HUES48 (cell line): Measurements from ENCODE around the gene HLF.

Source experiments
- H3K27ac ChIP-seq: one replicate; pipeline ENCODE4 v1.7.0; 2013; ENCODE audit warnings: low read depth, low read length, inconsistent platforms
- H3K27me3 ChIP-seq: 2 replicates; pipeline ENCODE4 v1.6.1; 2013; ENCODE audit warnings: mild to moderate bottlenecking, low read length; ENCODE audit not compliant: control insufficient read depth, insufficient read depth
- H3K36me3 ChIP-seq: 2 replicates; pipeline ENCODE4 v1.6.1; 2013; ENCODE audit warnings: low read length; ENCODE audit not compliant: control insufficient read depth, insufficient read depth
- H3K4me1 ChIP-seq: 2 replicates; pipeline ENCODE4 v1.6.1; 2013; ENCODE audit warnings: mild to moderate bottlenecking, low read length; ENCODE audit not compliant: control insufficient read depth, insufficient read depth
- H3K4me3 ChIP-seq: 2 replicates; pipeline ENCODE4 v1.5.1; 2013; ENCODE audit warnings: mild to moderate bottlenecking, low read depth, low read length
- H3K9ac ChIP-seq: 2 replicates; pipeline ENCODE4 v1.6.1; 2013; ENCODE audit warnings: mild to moderate bottlenecking, low read depth, low read length, moderate library complexity
- H3K9me3 ChIP-seq: 2 replicates; pipeline ENCODE4 v1.6.1; 2013; ENCODE audit warnings: low read length; ENCODE audit not compliant: control insufficient read depth, insufficient read depth

HLF gene

DNA sequence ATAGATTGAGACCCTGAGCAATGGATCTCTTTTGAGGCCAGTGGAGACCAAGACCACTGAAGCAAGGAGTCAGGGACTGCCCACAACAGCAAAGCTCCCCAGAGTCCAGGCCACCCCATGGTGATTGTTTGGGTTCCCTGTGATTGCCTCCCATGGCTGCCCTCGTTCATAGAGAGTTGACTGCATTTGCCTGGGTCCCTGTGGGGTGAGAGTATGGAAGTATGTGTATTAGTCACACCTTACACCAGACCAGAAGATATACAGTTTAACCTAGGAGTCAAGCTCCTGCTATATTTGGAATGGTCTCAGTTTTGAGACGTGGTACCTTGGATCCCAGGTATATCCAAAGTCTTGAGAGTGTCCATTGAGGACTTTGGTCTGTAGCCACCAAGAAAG, 20.2 kb downstream of the HLF start:
- H3K9ac ChIP-seq = no peak overlapping the region
- no peaks in the 10 kb centered on the region for H3K36me3 ChIP-seq
- H3K27ac ChIP-seq = no peak overlapping the region
- H3K4me3 ChIP-seq = no peak overlapping the region
- no peaks in the 10 kb centered on the region for H3K27me3 ChIP-seq
- H3K9me3 ChIP-seq = no peaks in the 10 kb centered on the region
- H3K4me1 ChIP-seq = no peaks in the 10 kb centered on the region

DNA sequence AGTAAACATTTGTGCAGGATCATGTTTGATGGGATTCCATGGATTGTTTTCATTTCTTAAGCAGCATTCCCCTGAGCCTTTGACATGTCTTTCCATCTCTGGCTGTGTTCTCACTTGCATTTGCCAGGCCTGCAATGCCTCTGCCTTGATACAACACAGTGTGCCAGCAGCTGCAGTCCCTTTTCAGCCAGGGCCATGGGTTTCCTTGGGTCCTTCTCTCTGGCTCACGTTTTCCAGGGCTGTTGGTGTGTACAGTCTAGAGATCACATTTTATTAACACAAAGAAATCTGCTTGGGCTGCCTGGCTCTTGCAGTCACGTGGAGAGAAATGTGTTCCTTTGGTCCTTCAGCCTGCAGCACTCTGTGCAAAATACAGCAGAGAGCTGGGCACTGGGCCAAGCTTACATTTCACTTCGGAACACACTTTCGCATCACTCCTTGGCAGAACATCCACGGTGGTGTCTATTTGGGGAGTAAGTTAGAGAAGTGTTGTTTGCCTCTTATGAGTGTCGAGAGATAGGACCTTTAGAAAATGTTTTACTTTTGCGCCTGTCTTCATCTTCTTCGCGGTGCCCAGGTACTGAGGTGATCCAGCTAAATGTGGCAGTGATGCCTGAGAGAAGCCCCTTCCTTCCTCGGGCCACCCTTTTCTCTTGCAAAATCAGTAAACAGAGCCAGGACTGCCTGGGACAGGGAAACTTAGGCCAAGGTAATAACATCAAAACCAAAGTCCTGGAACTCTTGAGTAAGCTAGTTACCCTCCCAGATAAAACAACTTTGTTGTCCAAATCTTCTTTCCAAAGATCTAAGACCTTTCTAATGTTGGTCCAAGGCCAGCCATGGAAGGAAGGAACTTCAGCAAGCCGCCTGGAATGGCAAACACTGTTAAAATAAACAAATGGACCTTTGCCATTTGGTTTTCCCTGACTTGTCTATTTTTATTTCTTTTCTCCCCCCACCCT, 20.9 kb downstream of the HLF start:
- no peak overlapping the region for H3K4me3 ChIP-seq
- no peaks in the 10 kb centered on the region for H3K27me3 ChIP-seq
- no peaks in the 10 kb centered on the region for H3K4me1 ChIP-seq
- no peaks in the 10 kb centered on the region for H3K36me3 ChIP-seq
- no peak overlapping the region for H3K9ac ChIP-seq
- H3K27ac ChIP-seq = no peak overlapping the region
- H3K9me3 ChIP-seq = no peaks in the 10 kb centered on the region

GRCh38 chr17:55286681-55287589, 22.2 kb downstream of the HLF start:
- Histone ChIP-seq H3K36me3 (no peaks in the 10 kb centered on the region), H3K9me3 (no peaks in the 10 kb centered on the region), H3K27ac (no peak overlapping the region), H3K4me3 (no peak overlapping the region), H3K27me3 (no peaks in the 10 kb centered on the region), H3K9ac (no peak overlapping the region), H3K4me1 (no peaks in the 10 kb centered on the region)

- H3K9ac ChIP-seq = no peak overlapping the region
- H3K4me1 ChIP-seq = no peaks in the 10 kb centered on the region
- no peaks in the 10 kb centered on the region for H3K36me3 ChIP-seq
- H3K27me3 ChIP-seq = no peaks in the 10 kb centered on the region
- no peaks in the 10 kb centered on the region for H3K9me3 ChIP-seq
- H3K27ac ChIP-seq = no peak overlapping the region
- H3K4me3 ChIP-seq = no peak overlapping the region
These were observed 23.8 kb downstream of the HLF start for GRCh38 chr17:55288356-55289105.

GRCh38 chr17:55289106-55289446, 24.3 kb downstream of the HLF start:
- Histone ChIP-seq H3K27me3 (no peaks in the 10 kb centered on the region), H3K9ac (no peak overlapping the region), H3K4me1 (no peaks in the 10 kb centered on the region), H3K9me3 (no peaks in the 10 kb centered on the region), H3K36me3 (no peaks in the 10 kb centered on the region), H3K4me3 (no peak overlapping the region), H3K27ac (no peak overlapping the region)

- Histone ChIP-seq H3K9ac (no peak overlapping the region), H3K4me1 (no peaks in the 10 kb centered on the region), H3K4me3 (no peak overlapping the region), H3K36me3 (no peaks in the 10 kb centered on the region), H3K27me3 (no peaks in the 10 kb centered on the region), H3K9me3 (no peaks in the 10 kb centered on the region), H3K27ac (no peak overlapping the region)
These were observed 25.2 kb downstream of the HLF start for GRCh38 chr17:55289978-55290377.

DNA sequence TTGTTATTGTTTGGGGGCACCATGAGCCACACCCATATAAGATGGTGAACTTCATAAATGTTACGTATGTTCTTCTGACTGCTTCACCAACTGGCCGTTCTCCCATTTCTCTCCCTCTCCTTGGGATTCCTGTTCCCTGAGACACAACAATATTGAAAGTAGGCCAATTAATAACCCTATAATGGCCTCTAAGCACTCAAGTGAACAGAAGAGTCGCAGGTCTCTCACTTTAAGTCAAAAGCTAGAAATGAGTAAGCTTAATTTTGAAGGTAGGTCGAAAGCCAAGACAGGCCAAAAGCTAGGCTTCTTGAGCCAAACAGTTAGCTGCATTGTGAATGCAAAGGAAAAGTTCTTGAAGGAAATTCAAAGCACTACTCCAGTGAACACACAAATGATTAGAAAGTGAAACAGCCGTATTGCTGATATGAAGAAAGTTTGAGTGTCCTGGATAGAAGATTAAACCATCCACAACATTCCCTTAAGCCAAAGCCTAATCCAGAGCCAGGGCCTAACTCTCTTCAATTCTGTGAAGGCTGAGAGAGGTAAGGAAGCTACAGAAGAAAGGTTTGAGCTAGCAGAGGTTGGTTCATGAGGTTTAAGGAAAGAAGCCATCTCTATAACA, 25.8 kb downstream of the HLF start:
- no peaks in the 10 kb centered on the region for H3K9me3 ChIP-seq
- H3K9ac ChIP-seq = no peak overlapping the region
- H3K27me3 ChIP-seq = no peaks in the 10 kb centered on the region
- H3K4me1 ChIP-seq = no peaks in the 10 kb centered on the region
- no peak overlapping the region for H3K4me3 ChIP-seq
- H3K36me3 ChIP-seq = no peaks in the 10 kb centered on the region
- H3K27ac ChIP-seq = no peak overlapping the region

DNA sequence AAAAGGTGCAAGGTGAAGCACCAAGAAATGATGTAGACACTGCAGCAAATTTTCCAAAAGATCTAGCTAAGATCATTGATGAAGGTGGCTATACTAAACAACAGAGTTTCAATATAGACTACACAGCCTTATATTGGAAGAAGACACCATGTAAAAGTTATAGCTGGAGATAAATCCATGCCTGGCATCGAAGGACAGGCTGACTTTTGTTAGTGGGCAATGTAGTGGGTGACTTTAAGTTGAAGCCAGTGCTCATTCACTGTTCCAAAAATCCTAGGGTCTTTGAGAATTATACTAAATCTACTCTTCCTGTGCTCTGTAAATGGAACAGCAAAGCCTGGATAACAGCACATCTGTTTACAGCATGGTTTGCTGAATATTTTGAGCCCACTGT, 26.4 kb downstream of the HLF start:
- Histone ChIP-seq H3K9me3 (no peaks in the 10 kb centered on the region), H3K4me3 (no peak overlapping the region), H3K27ac (no peak overlapping the region), H3K4me1 (no peaks in the 10 kb centered on the region), H3K36me3 (no peaks in the 10 kb centered on the region), H3K9ac (no peak overlapping the region), H3K27me3 (no peaks in the 10 kb centered on the region)

GRCh38 chr17:55292094-55292493, 27.3 kb downstream of the HLF start:
- H3K27me3 ChIP-seq = no peaks in the 10 kb centered on the region
- H3K27ac ChIP-seq = no peak overlapping the region
- no peaks in the 10 kb centered on the region for H3K36me3 ChIP-seq
- H3K4me3 ChIP-seq = no peak overlapping the region
- H3K9ac ChIP-seq = no peak overlapping the region
- no peaks in the 10 kb centered on the region for H3K9me3 ChIP-seq
- H3K4me1 ChIP-seq = no peaks in the 10 kb centered on the region

DNA sequence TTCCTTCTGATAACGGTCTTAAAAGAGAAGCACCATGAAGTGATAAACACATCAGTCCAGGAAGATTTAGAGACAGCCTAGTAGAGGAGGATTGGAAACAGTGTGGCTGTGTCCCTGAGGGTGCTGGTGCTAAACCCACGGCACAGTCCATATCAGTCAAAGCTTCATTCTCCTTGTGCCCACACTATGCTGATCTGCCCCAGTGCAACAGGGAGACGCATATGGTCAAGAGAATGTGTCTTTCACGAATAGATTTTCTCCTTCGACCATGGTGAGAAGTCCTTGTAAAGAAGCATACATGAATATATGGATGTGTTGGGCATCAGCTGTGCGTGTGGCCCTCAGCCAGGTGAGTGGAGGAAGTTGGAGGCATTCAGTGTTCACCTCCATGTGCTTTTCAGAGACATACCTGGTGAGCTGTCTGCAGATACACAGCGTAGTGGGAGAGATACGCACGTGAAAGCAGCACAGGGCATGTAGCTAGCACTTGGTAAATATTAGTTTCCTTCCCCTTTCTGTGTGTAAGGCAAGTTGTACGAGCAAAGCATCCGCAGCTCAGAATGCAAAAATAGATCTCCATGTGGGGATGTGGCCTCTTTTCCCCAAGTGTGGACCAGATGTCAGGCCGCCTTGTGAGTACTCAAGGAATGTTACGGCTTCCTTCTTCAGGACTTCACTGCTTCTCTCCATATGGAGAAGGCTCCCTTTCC, 29.4 kb downstream of the HLF start:
- Histone ChIP-seq H3K9ac (no peak overlapping the region), H3K27ac (no peak overlapping the region), H3K4me1 (no peaks in the 10 kb centered on the region), H3K4me3 (no peak overlapping the region), H3K27me3 (no peaks in the 10 kb centered on the region), H3K9me3 (no peaks in the 10 kb centered on the region), H3K36me3 (no peaks in the 10 kb centered on the region)
